Astrocyte of the spinal cord (primary cell): ENCODE results near the gene TNIK.
A peak's percentile ranks its signal among the peaks of the same experiment; 100 is the strongest.

Source experiments
- DNase-seq: peaks from one replicate; pipeline ENCODE4 v3.0.0; 2011; ENCODE audit warnings: low read depth, low spot score
- H3K4me3 ChIP-seq: 2 replicates; pipeline ENCODE4 v1.5.1; 2011; ENCODE audit warnings: low read depth, mild to moderate bottlenecking, low read length, moderate library complexity
- CTCF ChIP-seq: IDR thresholded peaks from 2 replicates; pipeline ENCODE4 v1.5.1; 2012; ENCODE audit warnings: low read depth, mild to moderate bottlenecking, low read length, inconsistent platforms
- in situ Hi-C: cut with HindIII; loops from 2 replicates; pipeline ENCODE4 v1.10.0; 2017; ENCODE audit warnings: low sequenced_read_pairs

The TNIK gene

GRCh38 chr3:171200750-171201088, 259.5 kb downstream of the TNIK start:
- H3K4me3 ChIP-seq = no peak overlapping the region
- TF ChIP-seq CTCF = no peak
- DNase-seq = no peak
- in situ Hi-C loops = no loop called here

DNA sequence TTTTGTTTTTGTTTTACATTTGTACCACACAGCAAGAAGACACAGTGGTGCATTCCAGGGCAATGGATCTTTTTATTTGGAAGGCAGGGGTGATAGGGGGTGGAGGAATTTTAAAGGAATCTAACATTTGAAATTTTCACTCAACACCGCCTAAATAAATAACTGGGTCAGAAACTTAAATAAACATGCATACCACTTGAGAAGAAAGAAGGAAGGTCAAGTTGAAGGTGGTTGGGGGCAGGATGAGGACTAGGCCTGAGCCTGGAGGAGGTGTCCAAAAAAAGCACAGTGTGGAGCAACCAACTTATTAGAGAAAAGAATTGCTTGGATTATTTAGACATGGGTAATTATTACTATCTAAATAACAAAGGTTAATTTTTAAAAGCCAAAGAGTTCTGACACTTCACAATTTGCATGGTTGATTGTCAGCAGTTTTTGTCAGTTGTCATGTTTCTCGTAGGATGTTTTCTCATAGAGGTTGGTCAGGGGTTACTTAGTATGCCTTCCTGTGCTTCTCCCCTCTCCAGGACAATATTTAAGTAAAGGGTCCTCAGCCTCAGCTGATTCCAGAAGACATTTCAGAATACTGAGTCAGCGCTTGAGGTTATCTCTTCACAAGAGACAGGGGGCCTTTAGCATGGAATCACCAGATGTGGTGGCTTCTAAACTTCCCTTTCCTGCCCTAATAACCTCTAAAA, 260.0 kb downstream of the TNIK start:
- no peak for TF ChIP-seq CTCF
- DNase-seq = peak; percentile 23
- no peak overlapping the region for H3K4me3 ChIP-seq
- in situ Hi-C loops = no loop called here

- no peak for TF ChIP-seq CTCF
- H3K4me3 ChIP-seq = no peak overlapping the region
- in situ Hi-C loops = no loop called here
- DNase-seq = no peak
Observed at GRCh38 chr3:171199473-171199829, 260.8 kb downstream of the TNIK start.

DNA sequence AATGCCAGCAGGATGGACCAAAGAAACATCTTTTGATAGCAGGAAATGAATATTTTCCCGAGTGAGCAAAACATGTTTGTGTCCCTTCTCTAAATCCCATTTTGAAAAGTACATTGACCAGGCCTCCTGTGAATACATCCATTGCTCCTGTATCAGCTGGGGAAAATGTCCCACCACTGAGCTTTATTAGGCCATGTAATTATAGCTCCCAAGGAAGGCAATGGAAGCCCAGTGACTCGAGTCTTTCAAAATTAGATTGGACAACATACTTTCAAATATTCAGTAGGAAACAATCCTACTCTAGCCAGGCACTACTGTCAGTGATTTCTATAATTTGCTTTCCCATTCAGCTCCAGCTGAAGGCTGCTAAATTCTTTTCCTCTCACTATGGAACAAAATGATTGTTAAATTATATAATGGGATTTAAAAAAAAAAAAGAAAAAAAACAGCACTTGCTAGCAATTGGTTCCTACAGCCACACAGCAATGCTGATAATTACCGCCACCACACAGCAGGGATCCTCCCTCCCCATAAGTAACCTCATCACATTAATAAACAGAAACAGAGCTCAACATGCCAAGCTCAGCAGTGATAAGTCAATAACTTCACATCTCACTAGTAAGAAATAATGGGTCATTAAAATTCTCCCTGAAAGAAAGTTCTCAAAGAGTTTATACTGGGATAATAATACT, 261.3 kb downstream of the TNIK start:
- TF ChIP-seq CTCF = no peak
- in situ Hi-C loops = no loop called here
- DNase-seq = no peak
- H3K4me3 ChIP-seq = no peak overlapping the region

GRCh38 chr3:171195686-171196085, 264.5 kb downstream of the TNIK start:
- no peak for DNase-seq
- in situ Hi-C loops = no loop called here
- no peak overlapping the region for H3K4me3 ChIP-seq
- TF ChIP-seq CTCF = no peak

DNA sequence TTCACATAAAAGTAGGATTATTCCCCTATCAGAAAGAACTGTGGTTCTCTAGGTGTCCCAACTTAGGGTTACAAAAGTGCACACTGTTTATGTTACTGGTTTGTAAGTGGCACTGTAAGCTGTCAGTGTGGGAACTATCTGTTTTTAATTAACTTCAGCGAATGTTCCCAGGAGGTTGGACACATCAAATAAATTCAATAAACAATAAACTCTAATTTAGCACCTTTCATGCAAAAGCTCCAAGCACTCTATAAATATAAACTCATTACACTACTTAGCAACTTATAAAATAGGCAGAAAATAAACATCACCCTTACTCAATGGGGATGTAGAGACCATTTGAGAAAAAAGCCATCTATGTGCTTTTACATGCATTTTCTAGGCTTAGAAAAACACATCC, 265.2 kb downstream of the TNIK start:
- no peak for TF ChIP-seq CTCF
- in situ Hi-C loops = no loop called here
- no peak for DNase-seq
- H3K4me3 ChIP-seq = no peak overlapping the region
